ENCODE results near the gene MMP24. TPM values are rescaled to one million over a fixed set of nuclear protein-coding genes. Genes with fewer than 3 reads are reported as not detected.

The MMP24 gene
- total and polyA plus RNA-seq, 4 donors: 0.09 to 0.75 (median 0.42) TPM

DNA sequence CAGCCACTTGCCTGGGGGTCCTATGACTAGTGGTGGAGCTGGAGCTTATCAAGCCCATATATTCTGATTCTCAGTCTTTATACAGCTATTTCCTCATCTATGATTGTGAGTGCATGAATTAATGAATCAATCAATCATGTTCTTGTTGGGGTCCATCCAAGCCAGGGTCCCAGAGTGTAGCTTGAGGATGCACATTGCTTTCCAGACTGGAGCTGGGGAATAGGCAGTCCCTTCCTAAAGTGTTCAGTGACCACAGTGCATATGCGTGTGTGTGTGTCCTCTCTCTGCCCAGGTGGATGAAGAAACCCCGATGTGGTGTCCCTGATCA, 25.1 kb downstream of the MMP24 start:
- H3K36me3 ChIP-seq (ENCODE audit: control insufficient read depth in 4 of 4, insufficient read depth in 3 of 4, low read depth in 1 of 4, low read length in 3 of 4): no peaks in the 10 kb centered on the region
- DNase-seq (ENCODE audit: low spot score): no peak
- no peaks in the 10 kb centered on the region for H3K27me3 ChIP-seq (ENCODE audit: control insufficient read depth in 4 of 4, insufficient read depth in 4 of 4, low read length in 3 of 4)
- no peak overlapping the region for H3K4me3 ChIP-seq (ENCODE audit: low read depth in 1 of 3, low read length in 3 of 3)
- H3K9ac ChIP-seq (ENCODE audit: low read depth in 1 of 2, low read length in 2 of 2): no peak overlapping the region
- H3K27ac ChIP-seq (ENCODE audit: low read depth in 1 of 2, low read length in 2 of 2): no peak overlapping the region
- TF ChIP-seq, protein P1, sequence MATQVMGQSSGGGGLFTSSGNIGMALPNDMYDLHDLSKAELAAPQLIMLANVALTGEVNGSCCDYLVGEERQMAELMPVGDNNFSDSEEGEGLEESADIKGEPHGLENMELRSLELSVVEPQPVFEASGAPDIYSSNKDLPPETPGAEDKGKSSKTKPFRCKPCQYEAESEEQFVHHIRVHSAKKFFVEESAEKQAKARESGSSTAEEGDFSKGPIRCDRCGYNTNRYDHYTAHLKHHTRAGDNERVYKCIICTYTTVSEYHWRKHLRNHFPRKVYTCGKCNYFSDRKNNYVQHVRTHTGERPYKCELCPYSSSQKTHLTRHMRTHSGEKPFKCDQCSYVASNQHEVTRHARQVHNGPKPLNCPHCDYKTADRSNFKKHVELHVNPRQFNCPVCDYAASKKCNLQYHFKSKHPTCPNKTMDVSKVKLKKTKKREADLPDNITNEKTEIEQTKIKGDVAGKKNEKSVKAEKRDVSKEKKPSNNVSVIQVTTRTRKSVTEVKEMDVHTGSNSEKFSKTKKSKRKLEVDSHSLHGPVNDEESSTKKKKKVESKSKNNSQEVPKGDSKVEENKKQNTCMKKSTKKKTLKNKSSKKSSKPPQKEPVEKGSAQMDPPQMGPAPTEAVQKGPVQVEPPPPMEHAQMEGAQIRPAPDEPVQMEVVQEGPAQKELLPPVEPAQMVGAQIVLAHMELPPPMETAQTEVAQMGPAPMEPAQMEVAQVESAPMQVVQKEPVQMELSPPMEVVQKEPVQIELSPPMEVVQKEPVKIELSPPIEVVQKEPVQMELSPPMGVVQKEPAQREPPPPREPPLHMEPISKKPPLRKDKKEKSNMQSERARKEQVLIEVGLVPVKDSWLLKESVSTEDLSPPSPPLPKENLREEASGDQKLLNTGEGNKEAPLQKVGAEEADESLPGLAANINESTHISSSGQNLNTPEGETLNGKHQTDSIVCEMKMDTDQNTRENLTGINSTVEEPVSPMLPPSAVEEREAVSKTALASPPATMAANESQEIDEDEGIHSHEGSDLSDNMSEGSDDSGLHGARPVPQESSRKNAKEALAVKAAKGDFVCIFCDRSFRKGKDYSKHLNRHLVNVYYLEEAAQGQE (IDR thresholded peaks at IDR 0.05): no peak
- TF ChIP-seq HNF4G (IDR thresholded peaks at IDR 0.05) (no peak), HNF4A (conservative IDR thresholded peaks at IDR 0.05) (no peak), RAD21 (IDR thresholded peaks at IDR 0.05) (no peak), RXRA (IDR thresholded peaks at IDR 0.05) (no peak), FOXA2 (IDR thresholded peaks at IDR 0.05) (no peak), SP1 (IDR thresholded peaks at IDR 0.05) (no peak), TAF1 (conservative IDR thresholded peaks at IDR 0.05) (no peak), NR2F2 (IDR thresholded peaks at IDR 0.05) (no peak), FOXA1 (IDR thresholded peaks at IDR 0.05) (no peak), YY1 (IDR thresholded peaks at IDR 0.05) (no peak), EGR1 (IDR thresholded peaks at IDR 0.05; ENCODE audit: low read depth in 2 of 2) (no peak)
- TF ChIP-seq, protein P2, sequence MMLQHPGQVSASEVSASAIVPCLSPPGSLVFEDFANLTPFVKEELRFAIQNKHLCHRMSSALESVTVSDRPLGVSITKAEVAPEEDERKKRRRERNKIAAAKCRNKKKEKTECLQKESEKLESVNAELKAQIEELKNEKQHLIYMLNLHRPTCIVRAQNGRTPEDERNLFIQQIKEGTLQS (IDR thresholded peaks at IDR 0.05): no peak
- TF ChIP-seq, protein P3, sequence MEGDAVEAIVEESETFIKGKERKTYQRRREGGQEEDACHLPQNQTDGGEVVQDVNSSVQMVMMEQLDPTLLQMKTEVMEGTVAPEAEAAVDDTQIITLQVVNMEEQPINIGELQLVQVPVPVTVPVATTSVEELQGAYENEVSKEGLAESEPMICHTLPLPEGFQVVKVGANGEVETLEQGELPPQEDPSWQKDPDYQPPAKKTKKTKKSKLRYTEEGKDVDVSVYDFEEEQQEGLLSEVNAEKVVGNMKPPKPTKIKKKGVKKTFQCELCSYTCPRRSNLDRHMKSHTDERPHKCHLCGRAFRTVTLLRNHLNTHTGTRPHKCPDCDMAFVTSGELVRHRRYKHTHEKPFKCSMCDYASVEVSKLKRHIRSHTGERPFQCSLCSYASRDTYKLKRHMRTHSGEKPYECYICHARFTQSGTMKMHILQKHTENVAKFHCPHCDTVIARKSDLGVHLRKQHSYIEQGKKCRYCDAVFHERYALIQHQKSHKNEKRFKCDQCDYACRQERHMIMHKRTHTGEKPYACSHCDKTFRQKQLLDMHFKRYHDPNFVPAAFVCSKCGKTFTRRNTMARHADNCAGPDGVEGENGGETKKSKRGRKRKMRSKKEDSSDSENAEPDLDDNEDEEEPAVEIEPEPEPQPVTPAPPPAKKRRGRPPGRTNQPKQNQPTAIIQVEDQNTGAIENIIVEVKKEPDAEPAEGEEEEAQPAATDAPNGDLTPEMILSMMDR (IDR thresholded peaks at IDR 0.05; ENCODE audit: low read depth, low read length, missing input control): no peak
- TF ChIP-seq, protein P4, sequence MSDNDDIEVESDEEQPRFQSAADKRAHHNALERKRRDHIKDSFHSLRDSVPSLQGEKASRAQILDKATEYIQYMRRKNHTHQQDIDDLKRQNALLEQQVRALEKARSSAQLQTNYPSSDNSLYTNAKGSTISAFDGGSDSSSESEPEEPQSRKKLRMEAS (IDR thresholded peaks at IDR 0.05): no peak
- TF ChIP-seq, protein P5, sequence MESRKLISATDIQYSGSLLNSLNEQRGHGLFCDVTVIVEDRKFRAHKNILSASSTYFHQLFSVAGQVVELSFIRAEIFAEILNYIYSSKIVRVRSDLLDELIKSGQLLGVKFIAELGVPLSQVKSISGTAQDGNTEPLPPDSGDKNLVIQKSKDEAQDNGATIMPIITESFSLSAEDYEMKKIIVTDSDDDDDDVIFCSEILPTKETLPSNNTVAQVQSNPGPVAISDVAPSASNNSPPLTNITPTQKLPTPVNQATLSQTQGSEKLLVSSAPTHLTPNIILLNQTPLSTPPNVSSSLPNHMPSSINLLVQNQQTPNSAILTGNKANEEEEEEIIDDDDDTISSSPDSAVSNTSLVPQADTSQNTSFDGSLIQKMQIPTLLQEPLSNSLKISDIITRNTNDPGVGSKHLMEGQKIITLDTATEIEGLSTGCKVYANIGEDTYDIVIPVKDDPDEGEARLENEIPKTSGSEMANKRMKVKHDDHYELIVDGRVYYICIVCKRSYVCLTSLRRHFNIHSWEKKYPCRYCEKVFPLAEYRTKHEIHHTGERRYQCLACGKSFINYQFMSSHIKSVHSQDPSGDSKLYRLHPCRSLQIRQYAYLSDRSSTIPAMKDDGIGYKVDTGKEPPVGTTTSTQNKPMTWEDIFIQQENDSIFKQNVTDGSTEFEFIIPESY (IDR thresholded peaks at IDR 0.05): no peak
- no peaks in the 10 kb centered on the region for H3K4me1 ChIP-seq (ENCODE audit: control insufficient read depth in 4 of 4, insufficient read depth in 4 of 4, low read length in 3 of 4)
- no peaks in the 10 kb centered on the region for H3K9me3 ChIP-seq (ENCODE audit: control insufficient read depth in 4 of 4, low read length in 3 of 4)
- WGBS: 94% methylated on average over 2 of the region's 2 CpGs

DNA sequence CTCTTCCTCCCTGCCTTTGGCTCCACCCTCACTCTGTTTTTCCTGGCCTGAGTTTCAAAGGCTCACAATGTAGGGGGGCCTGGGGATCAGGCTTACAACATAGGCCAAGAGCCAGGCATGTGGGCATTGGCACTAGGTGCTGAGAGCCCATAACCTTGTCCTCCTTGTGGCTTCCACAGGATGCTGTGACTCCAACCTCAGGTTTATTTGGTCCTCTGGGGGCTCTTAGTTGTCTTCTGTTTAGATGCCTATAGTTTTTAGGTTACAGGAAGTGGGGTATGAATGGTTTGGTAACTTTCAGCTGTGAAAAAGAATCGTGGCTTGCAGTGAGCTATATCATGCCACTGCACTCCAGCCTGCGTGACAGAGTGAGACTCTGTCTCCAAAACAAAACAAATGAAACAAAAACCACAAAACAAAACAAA, 25.6 kb downstream of the MMP24 start:
- no peaks in the 10 kb centered on the region for H3K4me1 ChIP-seq (ENCODE audit: control insufficient read depth in 4 of 4, insufficient read depth in 4 of 4, low read length in 3 of 4)
- H3K27ac ChIP-seq (ENCODE audit: low read depth in 1 of 2, low read length in 2 of 2): no peak overlapping the region
- DNase-seq (ENCODE audit: low spot score): no peak
- WGBS: 54% methylated on average over 2 of the region's 2 CpGs
- no peak overlapping the region for H3K4me3 ChIP-seq (ENCODE audit: low read depth in 1 of 3, low read length in 3 of 3)
- no peaks in the 10 kb centered on the region for H3K27me3 ChIP-seq (ENCODE audit: control insufficient read depth in 4 of 4, insufficient read depth in 4 of 4, low read length in 3 of 4)
- no peaks in the 10 kb centered on the region for H3K36me3 ChIP-seq (ENCODE audit: control insufficient read depth in 4 of 4, insufficient read depth in 3 of 4, low read depth in 1 of 4, low read length in 3 of 4)
- H3K9me3 ChIP-seq (ENCODE audit: control insufficient read depth in 4 of 4, low read length in 3 of 4): no peaks in the 10 kb centered on the region
- H3K9ac ChIP-seq (ENCODE audit: low read depth in 1 of 2, low read length in 2 of 2): no peak overlapping the region
- no peak for TF ChIP-seq HNF4A (conservative IDR thresholded peaks at IDR 0.05)
- TF ChIP-seq, protein P2 (IDR thresholded peaks at IDR 0.05): no peak
- TF ChIP-seq, protein P1 (IDR thresholded peaks at IDR 0.05): no peak
- TF ChIP-seq, protein P5 (IDR thresholded peaks at IDR 0.05): no peak
- TF ChIP-seq, protein P3 (IDR thresholded peaks at IDR 0.05; ENCODE audit: low read depth, low read length, missing input control): no peak

Data from liver (tissue), 9 donors.